Fibroblast of skin of left quadriceps (primary cell): ENCODE results near the gene CEP20.

Experiments used
- DNase-seq, 2 experiments: peaks; one replicate each; pipeline ENCODE4 v3.0.0-alpha.2; 2013; ENCODE audit warnings: low read depth in 2 of 2

CEP20 gene

DNA sequence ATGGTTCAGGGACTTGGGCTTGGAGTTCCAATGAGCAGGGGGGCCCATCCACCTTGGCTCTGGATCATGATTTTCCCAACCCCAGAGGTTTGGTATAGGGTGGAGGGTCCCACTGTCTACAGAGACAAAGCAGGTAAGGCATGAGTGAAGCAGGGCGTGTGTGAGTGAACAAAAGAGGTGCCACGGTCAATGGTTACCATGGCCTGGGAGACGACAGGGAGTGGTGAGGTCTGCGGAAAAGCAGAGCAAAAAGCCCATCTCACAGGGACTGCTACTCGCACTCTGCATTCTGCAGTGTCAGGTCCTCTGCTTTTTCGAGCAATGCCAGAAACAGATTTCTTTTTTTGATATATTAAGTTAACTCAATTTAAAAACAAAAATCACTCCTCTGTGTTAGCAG lies 56.2 kb downstream of the CEP20 start:
- DNase-seq: no peak

DNA sequence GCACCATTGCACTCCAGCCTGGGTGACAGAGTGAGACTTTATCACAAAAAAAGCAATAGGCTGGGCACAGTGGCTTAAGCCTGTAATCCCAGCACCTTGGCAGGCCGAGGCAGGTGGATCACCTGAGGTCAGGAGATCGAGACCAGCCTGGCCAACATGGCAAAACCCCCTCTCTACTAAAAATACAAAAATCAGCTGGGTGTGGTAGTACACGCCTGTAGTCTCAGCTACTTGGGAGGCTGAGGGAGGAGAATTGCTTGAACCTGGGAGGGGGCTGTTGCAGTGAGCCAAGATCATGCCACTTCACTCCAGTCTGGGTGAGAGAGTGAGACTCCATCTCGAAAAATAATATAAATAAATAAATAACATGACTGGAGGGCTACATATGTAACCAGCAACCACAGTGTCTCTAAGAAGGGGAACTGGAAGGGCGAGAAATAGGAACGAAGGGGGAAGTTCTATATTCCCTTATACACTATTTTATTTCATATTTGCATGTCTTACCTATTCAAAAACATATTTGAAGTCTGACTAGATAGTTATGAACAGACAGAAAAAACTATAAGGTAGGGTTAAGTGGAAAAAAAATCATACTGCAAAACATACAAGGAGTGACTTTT lies 57.5 kb downstream of the CEP20 start:
- DNase-seq: no peak

DNA sequence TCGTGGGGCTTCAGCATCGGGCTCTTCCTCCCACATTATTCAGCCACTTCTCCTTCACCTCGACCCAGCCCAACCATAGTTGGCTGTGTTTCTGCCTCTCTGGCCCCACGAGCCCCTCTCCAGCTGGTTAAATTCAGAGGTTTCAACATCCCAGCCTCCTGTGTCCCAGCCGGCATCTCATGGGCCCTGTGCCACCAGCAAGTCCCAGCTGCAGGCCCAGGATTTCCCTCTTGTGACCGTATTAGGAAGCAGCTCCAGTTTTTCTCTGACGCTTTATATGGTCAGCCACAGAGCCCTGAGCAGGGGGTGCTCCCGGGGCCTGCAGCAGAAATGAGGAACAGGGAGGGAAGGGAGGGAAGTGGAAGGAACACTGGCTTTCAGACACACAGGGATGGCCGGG lies 58.9 kb downstream of the CEP20 start:
- no peak for DNase-seq

DNA sequence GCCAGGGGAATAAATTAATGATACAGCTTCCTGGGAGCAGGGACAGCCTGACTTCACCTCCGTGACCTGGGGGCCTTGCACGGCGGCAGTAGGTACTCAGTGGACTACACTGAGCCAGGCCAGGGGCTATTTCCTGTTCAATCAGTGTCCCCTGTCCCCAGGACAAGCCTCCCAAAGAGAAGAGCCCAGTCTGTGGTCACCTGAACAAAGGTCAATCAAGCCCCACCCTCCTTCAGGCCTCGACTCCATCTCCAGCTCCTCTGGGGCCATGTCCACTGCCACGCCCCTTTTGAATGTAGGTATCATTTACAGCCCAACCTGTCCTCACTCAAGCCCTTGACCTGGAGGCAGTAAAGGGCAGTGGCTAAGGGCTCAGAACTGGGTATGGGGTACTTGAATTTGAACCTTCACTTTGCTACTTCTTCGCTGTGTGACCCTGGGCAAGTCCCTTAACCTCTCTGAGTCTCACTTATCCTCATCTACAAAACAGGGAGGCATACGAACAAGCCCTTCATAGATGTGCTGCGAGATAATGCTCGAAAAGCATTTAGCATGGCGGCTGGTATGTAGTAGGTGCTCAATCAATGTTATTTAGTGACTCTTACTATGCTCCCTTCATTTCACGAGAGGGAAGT lies 60.6 kb downstream of the CEP20 start:
- DNase-seq: no peak

DNA sequence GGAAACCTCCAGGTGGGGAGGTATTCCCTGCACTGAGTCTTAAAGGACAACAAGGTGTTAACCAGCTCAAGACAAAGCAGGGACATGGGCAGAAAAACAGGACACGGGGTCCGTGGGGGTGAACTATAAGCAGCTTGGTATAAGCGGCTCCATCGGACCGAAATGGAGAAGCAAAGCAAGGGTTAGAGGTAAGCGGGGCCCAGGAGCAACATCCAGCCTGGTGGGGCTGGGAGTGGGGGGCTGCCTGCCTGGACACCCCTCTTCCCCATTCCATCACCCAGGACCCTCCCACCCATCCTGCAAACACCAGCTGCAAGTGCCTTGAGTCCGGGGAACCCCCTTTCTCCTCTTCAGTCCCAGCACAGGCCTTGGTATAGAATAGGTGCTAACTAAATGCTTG lies 61.1 kb downstream of the CEP20 start:
- no peak for DNase-seq

DNA sequence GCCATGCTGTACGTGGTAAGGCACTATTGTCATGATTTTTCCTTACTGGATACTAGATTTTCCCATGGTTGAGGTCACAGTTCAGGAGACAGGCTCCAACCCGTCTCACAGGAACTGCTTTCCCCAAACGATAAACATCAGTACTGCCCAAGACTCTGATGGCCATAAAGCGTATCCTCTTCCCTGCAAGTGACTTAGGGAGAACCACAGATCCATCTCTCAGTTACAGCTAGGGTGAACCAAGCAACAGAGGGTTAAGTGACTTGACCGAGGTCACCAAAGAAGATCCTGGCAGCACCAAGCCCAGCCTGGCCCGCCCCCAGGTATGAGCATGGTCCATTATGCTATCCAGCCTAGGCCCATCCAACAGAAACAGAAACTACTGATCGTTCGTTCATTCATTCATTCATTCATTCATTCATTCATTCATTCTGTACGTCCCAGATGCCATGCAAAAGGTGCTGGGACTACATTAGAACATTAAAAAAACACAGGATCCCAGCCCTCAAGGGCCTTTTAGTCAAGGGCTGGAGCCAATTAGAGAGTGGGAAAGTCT lies 62.6 kb downstream of the CEP20 start:
- DNase-seq: no peak

DNA sequence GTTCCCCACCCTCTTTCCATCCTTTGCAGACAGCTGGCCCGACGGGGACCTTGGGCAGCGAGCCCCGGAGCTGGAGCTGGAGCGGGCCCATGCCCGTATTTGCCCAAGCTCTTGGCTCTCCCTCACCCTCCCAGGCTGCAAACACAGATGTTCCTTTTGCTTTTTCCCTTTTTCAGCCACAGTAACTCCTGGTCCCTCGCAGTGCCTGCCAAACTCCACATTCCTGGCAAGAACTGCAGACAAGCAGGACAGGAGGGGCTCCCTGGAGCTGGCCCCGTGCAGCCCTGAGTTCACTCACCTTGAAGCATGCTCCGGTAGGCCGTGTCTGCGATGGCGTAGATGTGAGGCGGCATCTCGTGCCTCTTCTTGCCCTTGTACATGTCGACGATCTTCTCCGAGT lies 65.4 kb downstream of the CEP20 start:
- DNase-seq: no peak

DNA sequence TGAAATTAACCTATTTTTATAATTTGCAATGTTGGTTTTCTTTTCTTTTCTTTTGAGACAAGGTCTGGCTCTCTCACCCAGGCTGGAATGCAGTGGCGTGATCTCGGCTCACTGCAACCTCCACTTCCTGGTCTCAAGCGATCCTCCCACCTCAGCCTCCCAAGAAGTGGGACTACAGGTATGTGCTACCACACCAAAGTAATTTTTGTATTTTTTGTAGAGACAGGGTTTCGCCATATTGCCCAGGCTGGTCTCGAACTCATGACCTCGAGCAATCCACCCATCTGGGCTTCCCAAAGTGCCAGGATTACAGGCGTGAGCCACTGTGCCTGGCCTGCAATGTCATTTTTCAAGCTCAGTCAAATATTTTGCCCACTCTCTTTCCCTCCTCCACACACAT lies 67.6 kb downstream of the CEP20 start:
- DNase-seq: no peak

DNA sequence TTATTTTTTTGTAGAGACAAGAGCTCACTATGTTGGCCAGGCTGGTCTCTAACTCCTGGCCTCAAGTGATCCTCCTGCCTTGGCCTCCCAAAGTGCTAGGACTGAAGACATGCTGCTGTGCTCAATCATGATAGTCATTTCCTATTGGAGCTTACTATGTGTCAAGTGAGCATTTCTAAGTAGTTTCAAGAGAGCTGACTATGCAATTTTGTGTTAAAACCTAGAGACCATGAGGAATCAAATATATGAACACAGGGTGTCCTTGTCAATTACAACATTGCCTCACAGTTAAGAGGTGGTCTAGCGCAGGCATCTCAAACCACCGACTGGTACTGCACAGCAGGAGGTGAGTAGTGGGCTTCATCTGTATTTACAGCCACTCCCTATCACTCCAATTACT lies 69.4 kb downstream of the CEP20 start:
- DNase-seq: no peak

DNA sequence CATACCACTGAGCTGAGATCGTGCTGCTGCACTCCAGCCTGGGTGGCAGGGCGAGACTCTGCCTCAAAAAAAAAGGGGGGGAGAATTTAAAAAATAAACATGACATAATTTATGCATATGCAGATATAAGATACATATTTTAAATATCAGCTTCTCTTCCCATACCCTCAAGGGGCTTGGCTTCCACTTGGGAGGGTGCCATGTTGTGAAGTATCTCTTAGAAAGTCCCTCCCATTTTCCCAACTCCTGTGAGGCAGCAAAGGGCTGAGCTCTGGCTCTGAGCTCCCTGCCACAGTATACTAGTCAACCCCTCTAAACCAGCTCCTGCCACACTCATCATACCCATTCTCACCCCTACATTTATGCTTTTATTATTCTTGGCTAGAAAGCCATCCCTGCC lies 71.0 kb downstream of the CEP20 start:
- no peak for DNase-seq

DNA sequence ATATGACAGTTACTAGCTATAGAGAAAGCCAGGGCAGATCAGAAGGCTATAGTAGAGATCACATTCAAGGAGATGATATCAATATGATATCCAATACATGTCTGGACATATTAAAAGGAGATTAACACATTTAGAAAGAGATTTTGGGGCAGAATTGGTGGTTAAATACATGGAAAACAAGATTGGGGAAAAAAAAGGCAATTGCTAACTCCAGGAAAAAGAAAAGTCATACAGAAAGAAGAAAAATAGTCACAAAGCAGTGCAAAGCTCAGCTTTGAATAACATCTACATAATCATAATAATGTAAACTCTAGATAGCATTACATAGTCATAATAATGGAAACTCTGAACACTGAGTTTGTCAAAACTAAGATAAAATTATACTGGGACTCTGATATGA lies 72.2 kb downstream of the CEP20 start:
- no peak for DNase-seq
